Measurements from ENCODE around the gene RBP3.

GRCh38 chr10:47311193-47311931 is 36.8 kb upstream of the RBP3 start:
- TF ChIP-seq EP300 (IDR thresholded peaks at IDR 0.05) (no peak), CTCF (IDR thresholded peaks at IDR 0.05) (no peak), POLR2A (IDR thresholded peaks at IDR 0.05) (no peak)

Measured in ovary (tissue), 3 donors.